ENCODE results near the gene CHMP2A. TPM values are rescaled to one million over a fixed set of nuclear protein-coding genes. Genes with fewer than 3 reads are reported as not detected.

CHMP2A gene
- total and polyA plus RNA-seq, 2 of the 13 experiments (the other 11 are each of a cell fraction or from before 2014, with no cell fraction given), result 49.7 to 55.0 TPM

- TF ChIP-seq, protein P1, sequence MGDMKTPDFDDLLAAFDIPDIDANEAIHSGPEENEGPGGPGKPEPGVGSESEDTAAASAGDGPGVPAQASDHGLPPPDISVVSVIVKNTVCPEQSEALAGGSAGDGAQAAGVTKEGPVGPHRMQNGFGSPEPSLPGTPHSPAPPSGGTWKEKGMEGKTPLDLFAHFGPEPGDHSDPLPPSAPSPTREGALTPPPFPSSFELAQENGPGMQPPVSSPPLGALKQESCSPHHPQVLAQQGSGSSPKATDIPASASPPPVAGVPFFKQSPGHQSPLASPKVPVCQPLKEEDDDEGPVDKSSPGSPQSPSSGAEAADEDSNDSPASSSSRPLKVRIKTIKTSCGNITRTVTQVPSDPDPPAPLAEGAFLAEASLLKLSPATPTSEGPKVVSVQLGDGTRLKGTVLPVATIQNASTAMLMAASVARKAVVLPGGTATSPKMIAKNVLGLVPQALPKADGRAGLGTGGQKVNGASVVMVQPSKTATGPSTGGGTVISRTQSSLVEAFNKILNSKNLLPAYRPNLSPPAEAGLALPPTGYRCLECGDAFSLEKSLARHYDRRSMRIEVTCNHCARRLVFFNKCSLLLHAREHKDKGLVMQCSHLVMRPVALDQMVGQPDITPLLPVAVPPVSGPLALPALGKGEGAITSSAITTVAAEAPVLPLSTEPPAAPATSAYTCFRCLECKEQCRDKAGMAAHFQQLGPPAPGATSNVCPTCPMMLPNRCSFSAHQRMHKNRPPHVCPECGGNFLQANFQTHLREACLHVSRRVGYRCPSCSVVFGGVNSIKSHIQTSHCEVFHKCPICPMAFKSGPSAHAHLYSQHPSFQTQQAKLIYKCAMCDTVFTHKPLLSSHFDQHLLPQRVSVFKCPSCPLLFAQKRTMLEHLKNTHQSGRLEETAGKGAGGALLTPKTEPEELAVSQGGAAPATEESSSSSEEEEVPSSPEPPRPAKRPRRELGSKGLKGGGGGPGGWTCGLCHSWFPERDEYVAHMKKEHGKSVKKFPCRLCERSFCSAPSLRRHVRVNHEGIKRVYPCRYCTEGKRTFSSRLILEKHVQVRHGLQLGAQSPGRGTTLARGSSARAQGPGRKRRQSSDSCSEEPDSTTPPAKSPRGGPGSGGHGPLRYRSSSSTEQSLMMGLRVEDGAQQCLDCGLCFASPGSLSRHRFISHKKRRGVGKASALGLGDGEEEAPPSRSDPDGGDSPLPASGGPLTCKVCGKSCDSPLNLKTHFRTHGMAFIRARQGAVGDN (CRISPR knock-in tag; IDR thresholded peaks at IDR 0.05), result peak; percentile 9; the same call in 1 of the 2 replicates
- TF ChIP-seq CTCF (CRISPR knock-in tag; IDR thresholded peaks at IDR 0.05) (peak; percentile 67), MAFF (IDR thresholded peaks at IDR 0.05; ENCODE audit: low read depth, low read length) (peak; percentile 52; the same call in 1 of the 2 replicates), ZBTB38 (CRISPR knock-in tag; IDR thresholded peaks at IDR 0.05) (peak; percentile 97), GABPB1 (CRISPR knock-in tag; IDR thresholded peaks at IDR 0.05) (0 out of 2 replicates have a peak, but pooled peaks have one; percentile 21)
- TF ChIP-seq, protein P2, sequence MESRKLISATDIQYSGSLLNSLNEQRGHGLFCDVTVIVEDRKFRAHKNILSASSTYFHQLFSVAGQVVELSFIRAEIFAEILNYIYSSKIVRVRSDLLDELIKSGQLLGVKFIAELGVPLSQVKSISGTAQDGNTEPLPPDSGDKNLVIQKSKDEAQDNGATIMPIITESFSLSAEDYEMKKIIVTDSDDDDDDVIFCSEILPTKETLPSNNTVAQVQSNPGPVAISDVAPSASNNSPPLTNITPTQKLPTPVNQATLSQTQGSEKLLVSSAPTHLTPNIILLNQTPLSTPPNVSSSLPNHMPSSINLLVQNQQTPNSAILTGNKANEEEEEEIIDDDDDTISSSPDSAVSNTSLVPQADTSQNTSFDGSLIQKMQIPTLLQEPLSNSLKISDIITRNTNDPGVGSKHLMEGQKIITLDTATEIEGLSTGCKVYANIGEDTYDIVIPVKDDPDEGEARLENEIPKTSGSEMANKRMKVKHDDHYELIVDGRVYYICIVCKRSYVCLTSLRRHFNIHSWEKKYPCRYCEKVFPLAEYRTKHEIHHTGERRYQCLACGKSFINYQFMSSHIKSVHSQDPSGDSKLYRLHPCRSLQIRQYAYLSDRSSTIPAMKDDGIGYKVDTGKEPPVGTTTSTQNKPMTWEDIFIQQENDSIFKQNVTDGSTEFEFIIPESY (CRISPR knock-in tag; IDR thresholded peaks at IDR 0.05), result peak; percentile 100
These were observed 26.6 kb upstream of the CHMP2A start (continued) for GRCh38 chr19:58581227-58582141.
